SIG-M5 (cell line): Measurements from ENCODE around the gene MTX2.
"Not testable (repeated sequence)": the region's sequence is repeated elsewhere in the genome, so short reads cannot be mapped to it uniquely, and the experiment has no call there.

Source experiments
- DNase-seq: peaks from one replicate; lab custom pipeline; 2025; lab: John Stamatoyannopoulos, UW

Gene MTX2

DNA sequence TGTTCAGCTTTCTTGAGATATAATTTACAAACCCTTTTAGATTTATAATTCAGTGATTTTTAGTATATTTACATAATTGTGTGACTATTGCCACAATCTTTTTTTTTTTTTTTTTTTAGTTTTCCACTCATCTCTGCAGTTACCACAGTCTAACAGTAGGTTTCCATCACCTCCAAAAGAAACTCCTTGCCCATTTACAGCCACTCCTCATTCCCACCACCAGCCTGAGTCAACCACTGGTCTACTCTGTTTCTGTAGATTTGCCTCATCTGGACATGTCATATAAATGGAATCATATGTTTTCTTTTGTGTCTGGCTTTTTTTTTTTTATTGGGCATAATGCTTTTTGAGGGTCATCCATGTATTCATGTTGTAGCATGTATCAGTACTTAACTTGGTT, 16.1 kb downstream of the MTX2 start:
- no peak for DNase-seq

DNA sequence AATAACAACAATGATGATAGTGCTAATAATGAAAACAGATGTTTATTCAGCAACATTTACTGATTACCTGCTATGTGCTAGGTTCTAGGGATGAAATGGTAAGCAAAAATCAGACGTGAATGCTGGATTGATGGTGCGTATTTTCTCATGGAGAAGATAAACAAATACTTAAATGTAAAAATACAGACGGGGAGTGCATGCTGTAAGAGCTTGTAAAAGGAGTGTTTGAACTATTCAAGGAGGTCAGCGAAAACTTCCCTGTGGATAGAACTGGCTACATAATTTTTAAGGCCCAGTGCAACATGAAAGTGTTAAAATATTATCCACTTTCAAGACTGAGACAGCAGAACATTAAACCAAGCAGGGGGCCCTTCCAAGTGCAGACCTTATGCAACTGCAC, 22.1 kb downstream of the MTX2 start:
- no peak for DNase-seq

DNA sequence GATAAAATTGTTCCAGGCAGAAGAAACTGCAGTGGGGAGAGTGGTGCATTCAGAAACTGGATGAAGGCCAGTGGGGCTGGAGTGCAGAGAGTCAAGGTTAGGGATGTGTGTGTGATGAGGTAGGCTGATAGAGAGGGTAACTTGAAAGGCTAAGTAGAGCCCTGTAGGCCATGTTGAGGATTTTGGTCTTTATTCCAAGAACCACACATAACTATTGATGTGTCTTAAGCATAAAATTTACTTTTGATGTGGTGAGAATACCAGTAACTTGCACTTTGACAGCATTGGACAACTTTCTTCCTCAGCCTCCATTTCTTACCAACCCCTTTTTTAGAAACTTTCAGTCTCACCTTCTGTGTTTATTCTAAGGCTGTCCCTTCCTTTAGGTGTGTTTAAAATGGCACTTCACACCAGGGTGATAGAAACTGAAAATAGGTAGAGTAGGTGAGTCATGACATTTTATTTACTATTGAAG, 22.6 kb downstream of the MTX2 start:
- no peak for DNase-seq

DNA sequence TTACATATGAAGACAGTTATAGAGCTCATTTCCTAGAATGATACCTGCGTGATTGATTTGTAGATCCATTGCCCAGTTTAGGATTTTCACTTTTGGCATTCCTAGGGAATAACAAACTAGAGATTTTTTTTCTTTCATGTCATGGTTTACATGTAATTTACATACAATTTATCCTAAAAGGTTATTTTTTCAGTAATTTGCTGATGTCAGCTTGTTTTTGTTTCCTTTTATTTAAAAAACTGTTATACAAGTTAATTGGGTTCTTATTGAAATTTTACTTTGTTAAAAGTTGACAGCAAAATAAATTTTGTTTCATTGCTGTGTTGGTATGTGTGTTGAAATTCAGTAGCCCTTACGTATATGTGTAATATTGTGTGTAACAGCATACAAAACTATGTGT, 23.4 kb downstream of the MTX2 start:
- no peak for DNase-seq

DNA sequence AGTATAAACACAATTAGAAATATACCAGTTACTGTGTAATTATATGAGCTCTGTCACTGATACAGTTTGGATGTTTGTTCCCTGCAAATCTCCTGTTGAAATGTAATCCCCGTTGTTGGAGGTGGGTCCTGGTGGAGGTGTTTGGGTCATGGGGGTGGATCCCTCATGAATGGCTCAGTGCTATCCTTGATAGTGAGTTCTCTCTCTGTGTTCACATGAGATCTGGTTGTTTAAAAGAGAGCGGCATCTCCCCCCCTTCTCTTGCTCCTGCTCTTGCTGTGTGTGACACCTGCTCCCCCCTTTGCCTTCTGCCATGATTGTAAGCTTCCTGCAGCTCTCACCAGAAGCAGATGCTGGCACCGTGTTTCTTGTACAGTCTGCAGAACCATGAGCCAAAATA, 24.1 kb downstream of the MTX2 start:
- DNase-seq: no peak

DNA sequence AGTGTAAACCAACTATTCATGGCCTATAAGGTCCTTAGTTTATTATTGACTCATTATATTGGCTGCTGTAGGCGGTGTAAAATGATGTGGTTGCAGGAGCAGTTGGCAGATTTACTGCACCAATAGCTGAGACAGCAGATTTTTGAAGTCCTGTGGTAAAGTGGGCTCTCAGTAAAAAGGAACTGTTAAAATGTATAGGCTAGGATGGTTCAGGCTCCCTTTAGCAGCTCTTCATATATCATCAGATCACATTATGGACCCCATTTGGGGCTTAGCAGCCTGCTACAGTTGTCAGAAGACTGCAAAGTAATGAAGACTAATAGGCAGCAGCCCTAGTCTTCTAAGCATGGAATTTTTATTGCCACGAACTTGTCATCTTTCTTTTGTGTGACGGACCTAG, 27.8 kb downstream of the MTX2 start:
- no peak for DNase-seq

DNA sequence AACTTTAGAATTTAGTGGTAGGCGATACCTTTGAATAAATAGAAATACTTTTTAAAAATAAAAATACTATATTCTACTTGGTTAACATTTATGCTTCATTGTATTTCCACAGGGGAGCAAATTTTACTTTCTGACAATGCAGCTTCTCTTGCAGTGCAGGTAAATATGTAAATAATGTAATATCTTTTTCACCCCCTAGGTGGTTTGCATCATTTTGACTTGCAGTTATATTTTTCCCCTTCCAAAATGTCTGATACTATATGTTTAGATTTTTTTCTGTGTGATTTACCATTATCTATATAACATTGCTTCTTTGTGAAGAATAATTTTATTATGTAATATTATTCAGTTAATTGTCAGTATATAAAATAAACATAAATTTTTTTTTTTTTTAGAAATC, 28.5 kb downstream of the MTX2 start:
- DNase-seq: no peak

DNA sequence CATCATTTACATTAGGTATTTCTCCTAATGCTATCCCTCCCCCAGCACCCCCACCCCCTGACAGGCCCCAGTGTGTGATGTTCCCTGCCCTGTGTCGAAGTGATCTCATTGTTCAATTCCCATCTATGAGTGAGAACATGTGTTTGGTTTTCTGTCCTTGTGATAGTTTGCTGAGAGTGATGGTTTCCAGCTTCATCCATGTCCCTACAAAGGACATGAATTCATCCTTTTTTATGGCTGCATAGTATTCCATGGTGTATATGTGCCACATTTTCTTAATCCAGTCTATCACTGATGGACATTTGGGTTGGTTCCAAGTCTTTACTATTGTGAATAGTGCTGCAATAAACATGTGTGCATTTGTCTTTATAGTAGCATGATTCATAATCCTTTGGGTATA, 36.8 kb downstream of the MTX2 start:
- not testable (repeated sequence) for DNase-seq

DNA sequence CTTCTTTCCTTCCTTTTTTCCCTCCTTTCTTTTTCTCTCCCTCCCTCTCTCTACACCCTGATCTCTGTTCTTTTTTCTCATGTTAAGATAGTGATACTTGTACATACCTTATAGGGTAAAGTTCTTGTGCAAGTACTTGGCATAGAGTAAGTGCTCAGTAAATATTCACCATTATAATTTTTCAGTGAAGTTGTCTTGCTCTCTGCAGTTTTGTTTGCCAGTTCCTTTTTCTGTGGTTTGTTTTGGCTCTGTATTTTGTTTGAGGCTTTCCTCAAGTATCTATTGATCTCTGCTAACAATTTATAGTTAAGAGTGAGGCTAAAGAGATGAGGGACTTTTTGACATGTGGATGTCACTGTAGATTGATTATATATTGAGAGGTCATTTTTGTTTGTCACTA, 48.0 kb downstream of the MTX2 start:
- DNase-seq: no peak

DNA sequence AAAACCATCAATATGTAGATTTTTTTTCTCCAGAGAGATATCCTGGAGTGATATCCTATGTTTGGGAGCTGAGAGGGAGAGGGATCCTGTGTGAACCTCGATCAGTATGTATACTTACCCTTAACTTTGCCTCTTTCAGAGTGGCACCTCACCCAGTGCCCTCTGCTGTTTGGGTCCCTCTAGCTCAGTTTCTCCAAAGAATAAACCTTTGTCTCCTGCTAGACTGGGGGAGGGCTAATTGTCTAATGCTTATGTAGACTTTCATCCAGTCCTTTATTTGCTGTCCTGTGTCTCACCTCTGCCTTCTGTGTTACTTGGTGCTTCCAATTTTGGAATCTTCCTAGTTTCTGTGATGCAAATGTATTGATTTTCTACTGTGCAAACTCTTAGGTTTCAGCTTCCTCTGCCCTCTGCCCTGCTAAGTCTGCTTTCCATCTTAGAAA, 48.4 kb downstream of the MTX2 start:
- DNase-seq: no peak

DNA sequence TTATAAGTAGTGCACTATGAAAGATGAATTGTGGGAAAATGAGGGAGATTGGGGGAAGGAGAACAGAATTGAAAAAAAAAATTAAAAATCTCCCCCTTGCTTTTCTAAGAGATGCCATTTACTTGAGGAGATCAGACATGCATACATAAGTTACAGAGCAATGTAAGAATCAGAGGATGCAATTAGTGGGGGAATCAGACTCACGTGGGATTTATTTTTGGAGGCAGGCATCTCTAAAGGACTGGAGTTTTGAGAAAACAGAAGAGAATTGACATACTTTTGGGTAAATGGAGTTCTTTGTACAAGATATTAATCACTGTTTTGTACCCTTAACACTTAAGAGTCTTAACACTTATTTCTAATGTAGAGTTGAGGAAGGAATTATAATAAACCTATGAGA, 52.7 kb downstream of the MTX2 start:
- no peak for DNase-seq

DNA sequence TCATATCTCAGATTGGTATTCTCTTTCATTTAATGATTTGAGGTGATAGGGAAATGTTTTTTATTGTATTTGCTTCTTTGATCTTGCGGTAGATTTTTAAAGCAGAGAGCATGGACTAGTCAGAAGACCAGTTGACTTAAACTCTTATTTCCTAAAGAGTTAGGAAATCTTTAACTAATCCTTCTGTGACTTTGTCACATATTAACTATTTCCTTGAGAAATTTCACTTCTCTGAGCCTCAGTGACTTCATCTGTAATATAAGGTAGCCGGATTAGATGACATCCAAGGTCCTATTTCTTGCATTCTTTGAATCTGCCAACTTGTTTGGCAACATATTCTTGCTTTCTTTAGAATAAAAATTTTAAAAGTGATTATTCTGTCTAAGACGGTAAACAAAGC, 55.6 kb downstream of the MTX2 start:
- DNase-seq: no peak

DNA sequence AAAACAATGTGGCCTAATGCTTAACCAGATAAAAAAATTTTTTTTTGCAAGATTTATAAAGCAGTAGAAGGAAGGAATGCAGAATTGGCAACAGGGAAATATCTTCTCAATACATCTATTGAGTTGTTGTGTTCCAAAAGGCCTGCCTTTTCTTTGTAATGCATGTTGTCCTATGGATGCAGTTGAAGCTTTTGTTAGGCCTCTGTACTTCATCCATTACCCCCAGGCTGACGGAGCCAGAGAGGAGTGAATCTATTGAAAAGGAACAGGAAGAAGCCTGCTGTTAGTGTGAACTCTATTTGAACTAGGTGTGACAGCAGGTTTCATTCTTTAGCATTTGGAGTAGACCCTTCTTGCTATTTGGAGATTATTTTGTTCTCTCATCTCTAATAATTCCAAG, 56.5 kb downstream of the MTX2 start:
- no peak for DNase-seq

DNA sequence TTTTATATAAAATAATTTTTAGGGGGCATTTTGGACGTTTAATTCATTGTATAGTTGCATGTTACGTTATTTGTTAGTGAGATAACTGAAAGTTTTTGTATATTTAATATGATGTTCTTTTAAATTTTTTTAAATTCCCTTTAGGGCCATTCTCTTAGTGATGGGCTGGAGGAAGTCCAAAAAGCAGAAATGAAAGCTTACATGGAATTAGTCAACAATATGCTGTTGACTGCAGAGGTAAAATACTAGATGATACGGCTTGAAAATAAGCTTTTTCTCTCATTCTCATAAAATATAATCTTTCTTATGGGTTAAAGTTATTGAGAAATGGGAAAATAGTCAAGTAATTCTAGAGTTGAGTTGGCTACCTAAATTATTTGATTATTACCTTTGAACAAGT, 58.9 kb downstream of the MTX2 start:
- no peak for DNase-seq

DNA sequence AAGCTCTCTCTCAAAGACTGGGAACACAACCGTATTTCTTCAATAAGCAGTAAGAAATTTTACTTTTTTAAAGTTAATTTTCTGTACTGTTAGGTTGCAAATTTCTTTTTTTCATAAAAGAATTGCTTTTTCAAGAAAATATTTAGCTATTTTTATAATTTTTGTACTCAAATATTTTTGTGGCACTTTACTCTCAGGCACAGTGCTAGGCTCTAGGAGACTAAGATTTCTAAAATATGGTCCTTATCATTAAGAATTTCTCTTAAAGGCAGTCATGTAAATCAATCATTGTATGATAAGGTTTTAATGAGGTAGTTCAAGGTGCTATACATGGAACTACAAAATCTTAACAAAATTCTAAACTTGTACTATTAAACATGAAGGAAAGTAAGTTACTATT, 61.4 kb downstream of the MTX2 start:
- no peak for DNase-seq

DNA sequence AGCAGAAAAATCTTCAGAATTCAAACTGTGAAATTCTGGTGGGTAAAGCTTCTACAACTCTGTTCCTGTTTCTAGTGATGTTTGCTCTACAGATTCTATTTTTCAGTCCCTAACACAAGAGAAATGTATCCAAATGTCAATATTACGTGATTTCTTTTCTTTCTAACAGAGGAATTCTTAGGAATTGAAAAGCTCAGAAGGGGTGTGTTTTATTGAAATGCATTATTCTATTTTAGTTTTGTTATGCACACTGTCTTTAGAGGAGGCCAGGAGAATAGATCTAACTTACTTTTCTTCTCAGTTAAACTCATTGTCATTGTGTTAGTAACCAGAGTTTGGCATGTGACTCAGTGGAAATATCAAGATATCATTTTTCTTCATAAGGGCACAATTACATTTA, 62.4 kb downstream of the MTX2 start:
- DNase-seq: no peak

DNA sequence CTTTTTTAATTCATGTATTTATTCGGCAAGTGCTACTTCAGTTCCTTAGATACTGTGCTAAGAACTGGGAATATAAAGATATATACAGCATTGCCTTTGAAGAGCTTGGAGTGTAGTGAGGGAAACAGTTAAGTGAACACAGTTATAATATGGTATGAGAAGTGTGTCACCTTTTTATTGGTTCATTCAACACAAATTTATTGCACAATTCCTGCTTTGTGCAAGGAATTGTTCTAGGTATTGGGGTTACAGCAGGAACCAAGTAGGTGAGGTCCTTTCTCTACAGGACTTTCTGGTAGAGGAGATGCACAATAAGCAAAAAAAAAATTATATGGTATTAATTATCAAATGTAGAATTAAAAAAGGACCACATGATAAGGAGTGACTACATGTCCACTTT, 65.5 kb downstream of the MTX2 start:
- DNase-seq: no peak

DNA sequence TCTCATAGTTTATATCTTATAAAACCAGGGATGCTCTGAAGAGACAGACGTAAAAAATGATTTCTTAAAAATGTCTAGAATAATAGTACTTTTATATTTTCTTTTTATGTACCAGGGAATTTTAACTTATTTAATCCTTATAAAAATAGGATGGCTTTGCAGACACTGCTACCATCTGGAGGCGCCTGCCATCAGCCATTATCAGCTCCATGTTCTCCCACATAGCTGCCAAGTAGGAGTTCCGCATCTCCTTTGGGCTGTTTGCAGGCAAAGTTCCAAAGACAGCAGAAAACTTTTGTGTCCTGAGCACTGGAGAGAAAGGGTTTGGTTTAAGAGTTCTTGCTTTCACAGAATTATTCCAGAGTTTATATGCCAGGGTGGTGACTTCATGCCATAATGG, 69.2 kb downstream of the MTX2 start:
- DNase-seq: no peak

DNA sequence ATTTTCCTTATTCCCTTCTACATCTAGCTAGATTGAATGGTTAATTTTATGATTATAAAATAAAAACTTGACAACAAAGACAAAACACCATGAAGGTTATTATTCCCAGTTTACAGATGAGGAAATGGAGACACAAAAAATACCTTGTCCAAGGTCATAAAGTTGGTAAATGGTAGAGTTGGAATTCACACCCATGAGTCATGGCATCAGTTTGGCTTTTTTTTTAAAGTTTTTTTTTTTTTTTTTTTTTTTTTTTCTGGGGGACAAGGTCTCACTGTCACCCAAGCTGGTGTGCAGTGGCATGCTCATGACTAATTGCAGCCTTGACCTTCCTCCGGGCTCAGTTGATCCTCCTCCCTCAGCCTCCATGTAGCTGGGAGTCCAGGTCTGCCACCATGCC, 70.0 kb downstream of the MTX2 start:
- no peak for DNase-seq

DNA sequence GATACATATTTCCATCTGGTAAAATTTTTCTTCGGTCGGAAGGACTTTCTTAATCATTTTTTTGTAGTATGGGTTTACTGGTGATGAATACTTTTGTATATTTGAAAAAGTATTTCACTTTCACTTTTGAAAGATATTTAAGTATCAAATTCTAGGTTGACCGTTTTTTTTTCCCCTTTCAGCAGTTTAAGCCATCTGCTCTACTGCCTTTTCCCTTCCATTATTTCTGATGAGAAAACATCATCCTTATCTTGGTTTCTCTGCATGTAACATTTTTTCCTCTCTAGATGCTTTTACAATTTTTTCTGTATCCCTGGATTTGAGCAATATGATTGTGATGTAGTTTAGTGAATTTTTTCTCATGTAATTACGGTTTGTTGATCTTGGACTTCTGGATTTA, 87.0 kb downstream of the MTX2 start:
- no peak for DNase-seq

DNA sequence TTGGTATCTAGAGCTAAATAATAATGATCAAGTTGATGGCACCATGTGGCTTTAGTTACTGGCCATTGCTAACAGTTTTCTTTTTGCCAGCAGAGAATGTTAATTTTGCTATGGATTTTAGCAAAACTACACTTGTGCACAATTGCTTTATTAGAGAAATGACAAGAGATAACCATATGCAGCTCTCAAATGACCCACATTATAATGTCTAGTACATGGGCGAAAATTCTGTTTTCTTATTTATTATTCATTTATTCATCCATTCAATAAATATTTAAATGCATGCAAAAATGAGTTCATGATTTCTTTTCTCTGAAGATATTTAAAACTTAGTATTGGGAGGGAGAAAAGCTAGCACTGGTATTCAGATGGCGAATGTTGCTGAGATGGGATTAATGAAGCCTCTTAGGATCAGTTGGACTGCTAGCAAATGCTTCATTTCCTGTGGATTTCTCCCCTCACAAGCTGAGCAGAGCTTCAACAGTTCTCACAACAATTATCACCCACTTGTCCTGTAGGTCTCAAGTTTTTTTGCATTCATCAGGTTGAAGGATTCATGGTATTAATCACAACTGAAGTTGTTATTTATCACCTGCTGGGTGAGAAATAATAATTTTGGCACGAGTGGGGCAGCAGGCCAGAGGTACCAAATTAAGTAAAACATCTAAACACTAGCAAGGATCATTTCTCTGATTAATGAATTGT, 95.2 kb downstream of the MTX2 start:
- DNase-seq: no peak

DNA sequence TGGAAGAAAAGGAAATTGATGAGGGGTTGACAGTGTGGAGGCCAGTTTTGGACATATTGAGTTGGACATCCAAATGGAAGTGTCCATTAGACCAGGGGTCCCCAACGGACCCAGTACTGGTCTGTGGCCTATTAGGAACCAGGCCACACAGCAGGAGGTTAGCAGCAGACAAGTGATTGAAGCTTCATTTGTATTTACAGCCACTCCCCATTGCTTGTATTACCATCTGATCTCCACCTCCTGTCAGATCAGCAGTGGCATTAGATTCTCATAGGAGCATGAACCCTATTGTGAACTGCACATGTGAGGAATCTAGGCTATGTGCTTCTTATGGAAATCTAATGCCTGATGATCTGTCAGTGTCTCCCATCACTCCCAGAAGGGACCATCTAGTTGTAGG, 99.1 kb downstream of the MTX2 start:
- DNase-seq: no peak

DNA sequence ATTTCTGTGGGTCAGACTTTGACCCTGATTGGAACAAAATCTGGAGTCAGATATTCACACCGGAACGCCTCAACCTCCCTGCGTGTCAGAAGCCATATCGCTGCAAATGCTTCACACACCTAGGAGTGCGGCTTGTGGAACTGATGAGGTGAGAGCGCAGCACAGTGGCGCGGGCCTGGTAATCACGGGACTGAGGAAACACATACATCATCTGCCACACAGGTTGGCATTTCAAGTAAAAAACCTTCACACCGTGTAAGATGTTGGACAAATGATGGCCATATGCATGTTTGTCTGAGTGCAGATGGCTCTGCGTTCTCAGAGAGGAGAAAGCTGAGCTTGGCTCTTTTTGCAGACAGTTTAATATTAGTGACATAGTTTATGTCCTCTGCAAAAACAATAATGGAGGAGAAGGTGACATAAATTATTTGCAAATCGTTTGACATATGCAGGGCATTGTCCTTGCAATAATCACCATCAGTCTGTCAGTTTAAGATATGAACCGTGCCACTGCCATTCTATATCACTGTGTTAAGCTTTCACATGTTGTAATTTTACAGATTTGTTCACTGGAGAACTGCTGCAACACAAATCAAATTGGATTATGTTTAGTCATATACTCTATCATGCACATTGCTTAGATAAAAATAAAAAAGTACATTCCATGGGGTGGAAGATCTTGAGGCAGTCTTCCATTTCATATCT, 101.4 kb downstream of the MTX2 start:
- no peak for DNase-seq

DNA sequence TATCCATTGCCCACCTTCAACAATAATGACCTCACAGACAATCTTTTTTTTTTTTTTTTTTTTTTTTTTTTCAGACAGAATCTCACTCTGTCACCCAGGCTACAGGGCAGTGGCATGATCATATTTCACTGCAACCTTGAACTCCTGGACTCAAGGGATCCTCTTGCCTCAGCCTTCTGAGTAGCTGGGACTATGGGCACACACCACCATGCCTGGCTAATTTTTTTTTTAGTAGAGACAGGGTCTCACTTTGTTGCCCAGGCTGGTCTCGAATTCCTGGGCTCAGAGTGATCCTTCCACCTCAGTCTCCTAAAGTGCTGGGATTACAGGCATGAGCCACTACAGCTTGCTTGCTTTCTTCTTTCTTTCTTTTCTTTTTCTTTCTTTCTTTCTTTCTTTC, 103.9 kb downstream of the MTX2 start:
- not testable (repeated sequence) for DNase-seq
